ENCODE data around the gene C20orf204.
A peak's percentile ranks its signal among the peaks of the same experiment; 100 is the strongest.
"Not testable (repeated sequence)": the region's sequence is repeated elsewhere in the genome, so short reads cannot be mapped to it uniquely, and the experiment has no call there.

C20orf204 gene

GRCh38 chr20:64035933-64036345, at the start of gene C20orf204:
Gene C20orf204 (plus strand): TSS chr20:64036182. CDS start chr20:64036324, 142 bp downstream.
- no peak for DNase-seq (ENCODE audit: low read depth in 2 of 2)

- no peak for DNase-seq (ENCODE audit: low read depth in 2 of 2)
Observed at GRCh38 chr20:64000906-64001305, 35.1 kb upstream of the C20orf204 start.

- no peak for DNase-seq (ENCODE audit: low read depth in 2 of 2)
Observed at GRCh38 chr20:64001607-64002011, 34.4 kb upstream of the C20orf204 start.

GRCh38 chr20:64003960-64004725, 31.8 kb upstream of the C20orf204 start:
- no peak for DNase-seq (ENCODE audit: low read depth in 2 of 2)

- no peak for DNase-seq (ENCODE audit: low read depth in 2 of 2)
Observed at GRCh38 chr20:64005394-64005793, 30.6 kb upstream of the C20orf204 start.

- DNase-seq (ENCODE audit: low read depth in 2 of 2) = no peak
Observed at GRCh38 chr20:64006490-64006889, 29.5 kb upstream of the C20orf204 start.

GRCh38 chr20:64006902-64007301, 29.1 kb upstream of the C20orf204 start:
- no peak for DNase-seq (ENCODE audit: low read depth in 2 of 2)

- no peak for DNase-seq (ENCODE audit: low read depth in 2 of 2)
Observed at GRCh38 chr20:64009811-64010387, 26.1 kb upstream of the C20orf204 start.

- DNase-seq (ENCODE audit: low read depth in 2 of 2) = peak; percentile 11 to 14
Observed at GRCh38 chr20:64010711-64011237, 25.2 kb upstream of the C20orf204 start.

GRCh38 chr20:64011366-64011779, 24.6 kb upstream of the C20orf204 start:
- no peak for DNase-seq (ENCODE audit: low read depth in 2 of 2)

GRCh38 chr20:64012385-64013154, 23.4 kb upstream of the C20orf204 start:
- not testable (repeated sequence) for DNase-seq (ENCODE audit: low read depth in 2 of 2)

- no peak for DNase-seq (ENCODE audit: low read depth in 2 of 2)
Observed at GRCh38 chr20:64015635-64016034, 20.3 kb upstream of the C20orf204 start.

- DNase-seq (ENCODE audit: low read depth in 2 of 2) = no peak
Observed at GRCh38 chr20:64021124-64021975, 14.6 kb upstream of the C20orf204 start.

GRCh38 chr20:64022671-64023360, 13.2 kb upstream of the C20orf204 start:
- DNase-seq (ENCODE audit: low read depth in 2 of 2) = no peak

- no peak for DNase-seq (ENCODE audit: low read depth in 2 of 2)
Observed at GRCh38 chr20:64023361-64024140, 12.4 kb upstream of the C20orf204 start.

GRCh38 chr20:64024141-64024990, 11.6 kb upstream of the C20orf204 start:
- DNase-seq (ENCODE audit: low read depth in 2 of 2) = no peak

GRCh38 chr20:64025101-64025825, 10.7 kb upstream of the C20orf204 start:
- no peak for DNase-seq (ENCODE audit: low read depth in 2 of 2)

- no peak for DNase-seq (ENCODE audit: low read depth in 2 of 2)
Observed at GRCh38 chr20:64025826-64026412, 10.1 kb upstream of the C20orf204 start.
